AG04450 (cell line): Measurements from ENCODE around the gene FAR1. TPM values are rescaled to one million over a fixed set of nuclear protein-coding genes. Genes with fewer than 3 reads are reported as not detected.
"Not testable (repeated sequence)": the region's sequence is repeated elsewhere in the genome, so short reads cannot be mapped to it uniquely, and the experiment has no call there.

Source experiments
- CTCF ChIA-PET: fragments of 300-600, 350-600 bp; formaldehyde crosslinking; extraction: SDS; loops from one replicate; lab custom pipeline; 2022; ENCODE audit warnings: antibody characterized with exemption, inconsistent platforms; lab: Charles Lee
- POLR2A ChIA-PET: fragments of 350-600 bp; formaldehyde crosslinking; extraction: SDS; loops from one replicate; lab custom pipeline; 2021; ENCODE audit warnings: antibody characterized with exemption, inconsistent platforms; lab: Yijun Ruan, JAX
- DNase-seq: peaks from one replicate; pipeline ENCODE4 v3.0.0-alpha.2; 2011; ENCODE audit warnings: low read depth, low spot score
- H3K27ac ChIP-seq: one replicate; pipeline ENCODE4 v1.5.1; 2012; ENCODE audit warnings: low read depth, low read length, control low read depth
- H3K27me3 ChIP-seq: one replicate; pipeline ENCODE4 v1.6.0; 2012; ENCODE audit warnings: low read length; ENCODE audit not compliant: control insufficient read depth, insufficient read depth
- H3K4me3 ChIP-seq: 2 replicates; pipeline ENCODE4 v1.5.1; 2011; ENCODE audit warnings: mild to moderate bottlenecking, low read depth, low read length, control low read depth
- H3K9me3 ChIP-seq: 2 replicates; pipeline ENCODE4 v1.5.1; 2012; ENCODE audit warnings: low read length; ENCODE audit not compliant: control insufficient read depth, insufficient read depth
- CTCF ChIP-seq: IDR thresholded peaks from 2 replicates; pipeline ENCODE4 v1.5.1; 2011; ENCODE audit warnings: low read depth, low read length, control low read depth, inconsistent platforms
- polyA plus RNA-seq: library from polyadenylated mRNA; depleted of rRNA; stranded (reverse); fragments of >200 nt; gene quantifications from 2 replicates; pipeline ENCODE4 v1.2.3, GENCODE V29; 2011

Gene FAR1
- polyA plus RNA-seq, 1 experiment = 71.7 TPM

GRCh38 chr11:13728076-13728475 lies 59.6 kb downstream of the FAR1 start:
- Histone ChIP-seq H3K9me3 (no peaks in the 10 kb centered on the region), H3K27me3 (no peaks in the 10 kb centered on the region), H3K27ac (no peak overlapping the region), H3K4me3 (no peak overlapping the region)
- DNase-seq = no peak
- no peak for TF ChIP-seq CTCF
- POLR2A ChIA-PET = no interaction called here
- CTCF ChIA-PET = no interaction called here

GRCh38 chr11:13734530-13734929 lies 66.1 kb downstream of the FAR1 start:
- no peak for DNase-seq
- Histone ChIP-seq H3K4me3 (no peak overlapping the region), H3K9me3 (no peaks in the 10 kb centered on the region), H3K27ac (no peak overlapping the region), H3K27me3 (no peaks in the 10 kb centered on the region)
- TF ChIP-seq CTCF = no peak
- CTCF ChIA-PET = no interaction called here
- POLR2A ChIA-PET = no interaction called here

GRCh38 chr11:13745165-13745564 lies 76.7 kb downstream of the FAR1 start:
- DNase-seq = no peak
- TF ChIP-seq CTCF = no peak
- H3K27ac ChIP-seq = no peak overlapping the region
- POLR2A ChIA-PET = no interaction called here
- H3K9me3 ChIP-seq = no peaks in the 10 kb centered on the region
- CTCF ChIA-PET = no interaction called here
- H3K4me3 ChIP-seq = no peak overlapping the region
- H3K27me3 ChIP-seq = no peaks in the 10 kb centered on the region

- H3K27me3 ChIP-seq, CTCF ChIA-PET, H3K27ac ChIP-seq, POLR2A ChIA-PET, DNase-seq, H3K9me3 ChIP-seq, H3K4me3 ChIP-seq: not testable (repeated sequence)
Measured at GRCh38 chr11:13753316-13753715, 84.8 kb downstream of the FAR1 start.

GRCh38 chr11:13759050-13759449 lies 90.6 kb downstream of the FAR1 start:
- Histone ChIP-seq H3K27ac (no peak overlapping the region), H3K27me3 (no peaks in the 10 kb centered on the region), H3K9me3 (no peaks in the 10 kb centered on the region), H3K4me3 (no peak overlapping the region)
- DNase-seq = no peak
- no peak for TF ChIP-seq CTCF
- ChIA-PET POLR2A (no interaction called here), CTCF (no interaction called here)

- CTCF ChIA-PET = interaction anchor here (2.2 kb wide), 1 partner anchor 13 kb away, joined by 9 read pairs; no protein-coding TSS in a partner anchor
- DNase-seq = no peak
- H3K9me3 ChIP-seq = no peaks in the 10 kb centered on the region
Measured at GRCh38 chr11:13760115-13760514, 91.6 kb downstream of the FAR1 start.

More at GRCh38 chr11:13760115-13760514, 91.6 kb downstream of the FAR1 start:
- H3K27me3 ChIP-seq = no peaks in the 10 kb centered on the region
- POLR2A ChIA-PET = no interaction called here
- no peak overlapping the region for H3K4me3 ChIP-seq
- no peak overlapping the region for H3K27ac ChIP-seq
- TF ChIP-seq CTCF = no peak
